GM19025 (cell line): ENCODE data around the gene NPRL2.

Experiments used
- ATAC-seq: cut with Tn5 transposase; IDR thresholded peaks from one replicate; pipeline ENCODE4 v1.9.1; 2021; ENCODE audit warnings: mild to moderate bottlenecking, low read depth, moderate library complexity; ENCODE audit not compliant: unreplicated experiment

The NPRL2 gene

GRCh38 chr3:50374363-50375257 lies 24.0 kb upstream of the NPRL2 start:
- ATAC-seq: no peak

- ATAC-seq: no peak
These were observed 22.8 kb upstream of the NPRL2 start for GRCh38 chr3:50373146-50374051.

GRCh38 chr3:50372349-50372748 lies 21.8 kb upstream of the NPRL2 start:
- ATAC-seq: no peak

GRCh38 chr3:50371133-50371685 lies 20.6 kb upstream of the NPRL2 start:
- ATAC-seq: no peak

GRCh38 chr3:50370594-50370993 lies 20.0 kb upstream of the NPRL2 start:
- no peak for ATAC-seq

GRCh38 chr3:50369012-50369670 lies 18.6 kb upstream of the NPRL2 start:
- ATAC-seq: no peak

GRCh38 chr3:50365842-50366220 lies 15.3 kb upstream of the NPRL2 start:
- ATAC-seq: no peak

GRCh38 chr3:50365080-50365841 lies 14.7 kb upstream of the NPRL2 start:
- peak; percentile 82 for ATAC-seq

- peak; percentile 8 for ATAC-seq
These were observed 14.1 kb upstream of the NPRL2 start for GRCh38 chr3:50364573-50365079.

GRCh38 chr3:50359760-50360110 lies 9.2 kb upstream of the NPRL2 start:
- peak; percentile 3 for ATAC-seq

GRCh38 chr3:50358911-50359759 lies 8.6 kb upstream of the NPRL2 start, which contains the start of gene TMEM115:
TMEM115 (minus strand) TSS chr3:50359521; CDS start chr3:50359063, 458 bp downstream.
- peak; percentile 99 for ATAC-seq

- no peak for ATAC-seq
These were observed 7.9 kb upstream of the NPRL2 start for GRCh38 chr3:50358355-50358910.

GRCh38 chr3:50357481-50357880 lies 6.9 kb upstream of the NPRL2 start:
- no peak for ATAC-seq

- no peak for ATAC-seq
These were observed 6.0 kb upstream of the NPRL2 start for GRCh38 chr3:50356553-50356952.

GRCh38 chr3:50355829-50356552 lies 5.4 kb upstream of the NPRL2 start:
- no peak for ATAC-seq

GRCh38 chr3:50354850-50355249 lies 4.3 kb upstream of the NPRL2 start:
- ATAC-seq: no peak

GRCh38 chr3:50354186-50354764 lies 3.7 kb upstream of the NPRL2 start:
- ATAC-seq: no peak
